H9 (cell line): Measurements from ENCODE around the gene C3. TPM values are rescaled to one million over a fixed set of nuclear protein-coding genes. Genes with fewer than 3 reads are reported as not detected.

ENCODE experiments used
- DNase-seq: peaks from one replicate; pipeline ENCODE4 v3.0.0-alpha.2; 2017
- H2AFZ ChIP-seq: one replicate; pipeline ENCODE4 v1.6.1; 2013; ENCODE audit warnings: mild to moderate bottlenecking, low read length, control low read depth, moderate library complexity
- H2AK5ac ChIP-seq: 2 replicates; pipeline ENCODE4 v1.6.1; 2013; ENCODE audit warnings: low read length, control low read depth, mixed read lengths; ENCODE audit not compliant: insufficient read length
- H2BK120ac ChIP-seq: one replicate; pipeline ENCODE4 v1.6.1; 2013; ENCODE audit warnings: low read depth, mild to moderate bottlenecking, low read length, control low read depth, inconsistent platforms; ENCODE audit not compliant: poor library complexity, severe bottlenecking
- H2BK12ac ChIP-seq: 2 replicates; pipeline ENCODE4 v1.6.1; 2013; ENCODE audit warnings: low read length, control low read depth, mixed read lengths, low read depth; ENCODE audit not compliant: insufficient read length
- H2BK15ac ChIP-seq: 2 replicates; pipeline ENCODE4 v1.6.1; 2013; ENCODE audit warnings: low read depth, low read length, control low read depth
- H2BK20ac ChIP-seq: one replicate; pipeline ENCODE4 v1.6.1; 2013; ENCODE audit warnings: low read depth, mild to moderate bottlenecking, low read length, control low read depth, inconsistent platforms; ENCODE audit not compliant: poor library complexity, severe bottlenecking
- H2BK5ac ChIP-seq: 2 replicates; pipeline ENCODE4 v1.6.1; 2013; ENCODE audit warnings: low read length, control low read depth, mixed read lengths; ENCODE audit not compliant: insufficient read length
- H3K14ac ChIP-seq: 2 replicates; pipeline ENCODE4 v1.6.1; 2013; ENCODE audit warnings: low read length, control low read depth; ENCODE audit not compliant: insufficient read depth
- H3K18ac ChIP-seq: 2 replicates; pipeline ENCODE4 v1.6.1; 2013; ENCODE audit warnings: low read depth, mild to moderate bottlenecking, mixed read lengths, low read length, control low read depth; ENCODE audit not compliant: insufficient read length
- H3K23ac ChIP-seq: 2 replicates; pipeline ENCODE4 v1.6.1; 2013; ENCODE audit warnings: low read length, control low read depth, mixed read lengths, low read depth; ENCODE audit not compliant: insufficient read length
- H3K23me2 ChIP-seq: 2 replicates; pipeline ENCODE4 v1.6.1; 2013; ENCODE audit warnings: low read depth, mild to moderate bottlenecking, mixed read lengths, low read length, control low read depth; ENCODE audit not compliant: insufficient read length, poor library complexity, severe bottlenecking
- H3K27ac ChIP-seq: 2 replicates; pipeline ENCODE4 v1.5.1; 2013; ENCODE audit warnings: low read length, control low read depth, mixed read lengths, low read depth; ENCODE audit not compliant: insufficient read length
- H3K27me3 ChIP-seq: 2 replicates; pipeline ENCODE4 v1.6.1; 2013; ENCODE audit warnings: low read length, control low read depth, inconsistent platforms; ENCODE audit not compliant: insufficient read depth
- H3K4ac ChIP-seq: 2 replicates; pipeline ENCODE4 v1.6.1; 2013; ENCODE audit warnings: low read depth, mild to moderate bottlenecking, control low read depth, inconsistent platforms, low read length, moderate library complexity
- H3K4me1 ChIP-seq: 2 replicates; pipeline ENCODE4 v1.6.1; 2013; ENCODE audit warnings: low read length, control low read depth, inconsistent platforms; ENCODE audit not compliant: insufficient read depth
- H3K4me2 ChIP-seq: 2 replicates; pipeline ENCODE4 v1.6.1; 2013; ENCODE audit warnings: low read length, control low read depth, mixed read lengths; ENCODE audit not compliant: insufficient read length, insufficient read depth
- H3K56ac ChIP-seq: 2 replicates; pipeline ENCODE4 v1.6.1; 2013; ENCODE audit warnings: low read depth, mild to moderate bottlenecking, mixed read lengths, low read length, control low read depth; ENCODE audit not compliant: insufficient read length
- H3K79me1 ChIP-seq: 2 replicates; pipeline ENCODE4 v1.6.1; 2013; ENCODE audit warnings: low read depth, mild to moderate bottlenecking, moderate library complexity, low read length, control low read depth, inconsistent platforms; ENCODE audit not compliant: insufficient read depth, poor library complexity, severe bottlenecking
- H3K79me2 ChIP-seq: 2 replicates; pipeline ENCODE4 v1.6.1; 2013; ENCODE audit warnings: low read length, control low read depth, inconsistent platforms; ENCODE audit not compliant: insufficient read depth
- H3K9ac ChIP-seq: 2 replicates; pipeline ENCODE4 v1.6.1; 2013; ENCODE audit warnings: low read length, control low read depth, mixed read lengths; ENCODE audit not compliant: insufficient read length; ENCODE audit errors: extremely low read depth
- H3K9me3 ChIP-seq: one replicate; pipeline ENCODE4 v1.6.1; 2013; ENCODE audit warnings: low read depth, low read length, inconsistent platforms; ENCODE audit not compliant: control insufficient read depth
- H3T11ph ChIP-seq: one replicate; pipeline ENCODE4 v1.6.1; 2013; ENCODE audit warnings: mild to moderate bottlenecking, low read length, control low read depth, inconsistent platforms
- H4K20me1 ChIP-seq: one replicate; pipeline ENCODE4 v1.6.1; 2013; ENCODE audit not compliant: control insufficient read depth, insufficient read length, insufficient read depth
- H4K5ac ChIP-seq: 2 replicates; pipeline ENCODE4 v1.6.1; 2013; ENCODE audit warnings: low read depth, mild to moderate bottlenecking, mixed read lengths, low read length, control low read depth; ENCODE audit not compliant: insufficient read length
- H4K8ac ChIP-seq: replicated peaks from 2 replicates; pipeline ENCODE4 v1.6.1; 2013; ENCODE audit warnings: low read length, control low read depth, mixed read lengths, low read depth; ENCODE audit not compliant: insufficient read length
- H4K91ac ChIP-seq: 2 replicates; pipeline ENCODE4 v1.6.1; 2013; ENCODE audit warnings: low read depth, mild to moderate bottlenecking, moderate library complexity, mixed read lengths, low read length, control low read depth; ENCODE audit not compliant: insufficient read length
- H3K27ac Mint-ChIP-seq, 3 experiments: 2 replicates in 2 of 3; 3 replicates in 1 of 3; pipeline ENCODE4 v1.8.0; 2020 to 2021; ENCODE audit warnings: mixed read lengths in 3 of 3, mild to moderate bottlenecking in 1 of 3, moderate library complexity in 1 of 3
- H3K27me3 Mint-ChIP-seq: 2 replicates; pipeline ENCODE4 v1.8.0; 2021; ENCODE audit warnings: low read depth, mild to moderate bottlenecking, moderate library complexity, mixed read lengths
- H3K36me3 Mint-ChIP-seq, 3 experiments: 2 replicates in 2 of 3; 3 replicates in 1 of 3; pipeline ENCODE4 v1.8.0; 2020 to 2021; ENCODE audit warnings: low read depth in 3 of 3, mixed read lengths in 3 of 3; ENCODE audit not compliant: insufficient read depth in 1 of 3
- H3K4me1 Mint-ChIP-seq, 2 experiments: 2 replicates each; pipeline ENCODE4 v1.8.0; 2020; ENCODE audit warnings: mixed read lengths in 2 of 2
- H3K4me3 Mint-ChIP-seq, 2 experiments: 2 replicates in 1 of 2; 3 replicates in 1 of 2; pipeline ENCODE4 v1.8.0; 2020 to 2021; ENCODE audit warnings: mild to moderate bottlenecking in 2 of 2, mixed read lengths in 2 of 2, moderate library complexity in 1 of 2
- H3K9me3 Mint-ChIP-seq, 2 experiments: 2 replicates in 1 of 2; 3 replicates in 1 of 2; pipeline ENCODE4 v1.8.0; 2020; ENCODE audit warnings: mild to moderate bottlenecking in 2 of 2, mixed read lengths in 2 of 2, moderate library complexity in 1 of 2
- CTCF ChIP-seq: fragments of 200-600 bp; sonication (generic); conservative IDR thresholded peaks from 3 replicates; pipeline ENCODE4 v1.8.0; 2021; ENCODE audit warnings: antibody characterized with exemption, mild to moderate bottlenecking
- WGBS: extraction: QIAGEN DNeasy Blood & Tissue Kit; methylation state at CpG from one replicate; pipeline ENCODE4 v1.1.7; 2013; ENCODE audit warnings: missing lambda C conversion rate, low lambda C conversion rate, mixed read lengths; ENCODE audit not compliant: insufficient read length; ENCODE audit errors: extremely low coverage; 5-methylcytosine and 5-hydroxymethylcytosine counted together
- total RNA-seq: library from RNA; stranded (reverse); gene quantifications from 2 replicates; pipeline ENCODE4 v1.2.1, GENCODE V29; 2021

C3 gene
- total RNA-seq, 1 experiment from 2014 or later = 5.9 TPM

GRCh38 chr19:6693681-6694080, 26.8 kb downstream of the C3 start:
- H2BK5ac ChIP-seq = no peak overlapping the region
- H3K14ac ChIP-seq = no peak overlapping the region
- no peaks in the 10 kb centered on the region for H3K79me2 ChIP-seq
- no CpG with 5 or more reads among the region's 7 CpGs for WGBS
- peak overlapping the region in 1 of 3 experiments; percentile 65; a peak in 1 of 7 replicates for H3K27ac Mint-ChIP-seq
- H2AFZ ChIP-seq = no peak overlapping the region
- H3K56ac ChIP-seq = no peak overlapping the region
- peak; percentile 65 for DNase-seq
- H3K4me1 ChIP-seq = no peaks in the 10 kb centered on the region
- no peaks in the 10 kb centered on the region; the same call in 1 of the 2 replicates for H3K27me3 ChIP-seq
- no peak overlapping the region for H4K5ac ChIP-seq
- H3K18ac ChIP-seq = no peak overlapping the region
- H3K4me1 Mint-ChIP-seq = peaks cover 3% of the 10 kb centered on the region in 2 experiments; a peak in 1 of 4 replicates
- H3K27me3 Mint-ChIP-seq = no peaks in the 10 kb centered on the region; the same call in 1 of the 2 replicates
- no peak overlapping the region for H3K27ac ChIP-seq
- H3K23ac ChIP-seq = no peak overlapping the region
- no peak overlapping the region for H2AK5ac ChIP-seq
- no peaks in the 10 kb centered on the region for H3K9me3 ChIP-seq
- H3K9me3 Mint-ChIP-seq = peaks cover under 1 to 64% of the 10 kb centered on the region in 2 experiments; a peak in 3 of 5 replicates
- no peak overlapping the region for H3T11ph ChIP-seq
- no peak for TF ChIP-seq CTCF
- no peak overlapping the region for H3K4me3 Mint-ChIP-seq
- no peak overlapping the region for H2BK15ac ChIP-seq
- H2BK20ac ChIP-seq = no peak overlapping the region
- H3K4me2 ChIP-seq = no peak overlapping the region
- no peaks in the 10 kb centered on the region for H3K79me1 ChIP-seq
- no peak overlapping the region for H2BK120ac ChIP-seq
- no peak overlapping the region for H3K9ac ChIP-seq
- no peak overlapping the region for H4K91ac ChIP-seq
- no peak overlapping the region for H3K4ac ChIP-seq
- H3K23me2 ChIP-seq = no peaks in the 10 kb centered on the region
- no peak overlapping the region for H4K8ac ChIP-seq
- H4K20me1 ChIP-seq = no peaks in the 10 kb centered on the region
- H3K36me3 Mint-ChIP-seq = peaks cover 0 to 6% (median 0%) of the 10 kb centered on the region in 3 experiments; a peak in 5 of 7 replicates
- no peak overlapping the region for H2BK12ac ChIP-seq
